Measurements from ENCODE around the gene TBC1D22A.

- TF ChIP-seq CTCF (IDR thresholded peaks at IDR 0.05; ENCODE audit: poor library complexity) (no peak), EZH2 (IDR thresholded peaks at IDR 0.05; ENCODE audit: borderline replicate concordance) (no peak)
Measured at GRCh38 chr22:47074105-47074504, 311.7 kb downstream of the TBC1D22A start.
